Ascending aorta (tissue), 2 donors: ENCODE measurements around the gene CDRT4. TPM values are rescaled to one million over a fixed set of nuclear protein-coding genes. Genes with fewer than 3 reads are reported as not detected.

Experiments used
- DNase-seq, 2 donors: peaks; one replicate each; pipeline ENCODE4 v3.0.0-alpha.2; 2019; ENCODE audit warnings: low spot score in 2 of 2
- H3K27ac ChIP-seq, 2 donors: fragments of 200-600 bp; sonication (generic); one replicate each; pipeline ENCODE4 v1.5.1; 2016 to 2017; ENCODE audit warnings: mild to moderate bottlenecking in 1 of 2
- H3K27me3 ChIP-seq: fragments of 200-600 bp; sonication (generic); one replicate; pipeline ENCODE4 v1.5.1; 2017
- H3K36me3 ChIP-seq, 2 donors: fragments of 200-600 bp; sonication (generic); one replicate each; pipeline ENCODE4 v1.5.1; 2016
- H3K4me1 ChIP-seq, 2 donors: fragments of 200-600 bp; sonication (generic); one replicate each; pipeline ENCODE4 v1.5.1; 2016 to 2017; ENCODE audit warnings: mild to moderate bottlenecking in 1 of 2
- H3K4me3 ChIP-seq, 2 donors: fragments of 200-600 bp; sonication (generic); one replicate each; pipeline ENCODE4 v1.5.1; 2016 to 2017; ENCODE audit warnings: mild to moderate bottlenecking in 1 of 2
- H3K9me3 ChIP-seq, 2 donors: fragments of 200-600 bp; sonication (generic); one replicate each; pipeline ENCODE4 v1.5.1; 2016
- intact Hi-C: fragments of 100-400 bp; cut with DNase I; formaldehyde crosslinking; loops from one replicate; pipeline ENCODE4 v1.15.1; 2023
- total RNA-seq: library from RNA; depleted of rRNA; stranded (reverse); fragments of >200 nt; gene quantifications from one replicate; pipeline ENCODE4 v1.1.0, GENCODE V29; 2016
- TF ChIP-seq, protein P1 (sequence below), 3 experiments: fragments of 200-600 bp in 2 of 3; fragments of 450-650 bp in 1 of 3; sonication (generic) in 2 of 3; IDR thresholded peaks; one replicate each; pipeline ENCODE4 v1.5.1; 2016 to 2019; ENCODE audit warnings: antibody characterized with exemption in 3 of 3, mild to moderate bottlenecking in 1 of 3, moderate library complexity in 1 of 3

CDRT4 gene
- total RNA-seq, 1 donor from 2014 or later = 3.7 TPM

DNA sequence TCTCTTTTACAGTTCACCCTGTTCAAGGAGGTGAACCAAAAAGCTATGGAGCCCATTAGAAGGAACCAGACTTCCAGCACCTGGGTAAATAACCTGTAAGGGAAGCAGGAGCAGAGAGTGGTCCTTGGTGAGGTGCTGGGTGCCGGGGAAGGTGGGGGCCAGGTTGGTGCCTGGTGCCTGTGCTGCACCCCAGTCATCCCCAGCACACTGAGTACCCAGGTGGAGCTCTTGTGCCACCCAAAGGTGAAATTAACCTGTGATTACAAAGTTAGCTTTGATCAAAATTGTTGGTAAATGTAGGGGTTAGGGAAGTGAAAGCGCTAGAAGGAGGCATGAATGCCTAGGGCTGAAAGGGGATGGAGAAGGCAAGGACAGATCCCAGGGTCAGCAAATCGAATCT is 58.6 kb downstream of the CDRT4 start:
- no peak for DNase-seq
- TF ChIP-seq, protein P1, sequence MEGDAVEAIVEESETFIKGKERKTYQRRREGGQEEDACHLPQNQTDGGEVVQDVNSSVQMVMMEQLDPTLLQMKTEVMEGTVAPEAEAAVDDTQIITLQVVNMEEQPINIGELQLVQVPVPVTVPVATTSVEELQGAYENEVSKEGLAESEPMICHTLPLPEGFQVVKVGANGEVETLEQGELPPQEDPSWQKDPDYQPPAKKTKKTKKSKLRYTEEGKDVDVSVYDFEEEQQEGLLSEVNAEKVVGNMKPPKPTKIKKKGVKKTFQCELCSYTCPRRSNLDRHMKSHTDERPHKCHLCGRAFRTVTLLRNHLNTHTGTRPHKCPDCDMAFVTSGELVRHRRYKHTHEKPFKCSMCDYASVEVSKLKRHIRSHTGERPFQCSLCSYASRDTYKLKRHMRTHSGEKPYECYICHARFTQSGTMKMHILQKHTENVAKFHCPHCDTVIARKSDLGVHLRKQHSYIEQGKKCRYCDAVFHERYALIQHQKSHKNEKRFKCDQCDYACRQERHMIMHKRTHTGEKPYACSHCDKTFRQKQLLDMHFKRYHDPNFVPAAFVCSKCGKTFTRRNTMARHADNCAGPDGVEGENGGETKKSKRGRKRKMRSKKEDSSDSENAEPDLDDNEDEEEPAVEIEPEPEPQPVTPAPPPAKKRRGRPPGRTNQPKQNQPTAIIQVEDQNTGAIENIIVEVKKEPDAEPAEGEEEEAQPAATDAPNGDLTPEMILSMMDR (IDR thresholded peaks at IDR 0.05) = no peak
- intact Hi-C loops = no loop called here
- H3K36me3 ChIP-seq = no peaks in the 10 kb centered on the region
- no peaks in the 10 kb centered on the region for H3K27me3 ChIP-seq
- peak overlapping the region; percentile 71 to 72 for H3K27ac ChIP-seq
- peaks cover 0 to 10% of the 10 kb centered on the region in 2 donors for H3K4me1 ChIP-seq
- H3K9me3 ChIP-seq = no peaks in the 10 kb centered on the region
- H3K4me3 ChIP-seq = no peak overlapping the region

DNA sequence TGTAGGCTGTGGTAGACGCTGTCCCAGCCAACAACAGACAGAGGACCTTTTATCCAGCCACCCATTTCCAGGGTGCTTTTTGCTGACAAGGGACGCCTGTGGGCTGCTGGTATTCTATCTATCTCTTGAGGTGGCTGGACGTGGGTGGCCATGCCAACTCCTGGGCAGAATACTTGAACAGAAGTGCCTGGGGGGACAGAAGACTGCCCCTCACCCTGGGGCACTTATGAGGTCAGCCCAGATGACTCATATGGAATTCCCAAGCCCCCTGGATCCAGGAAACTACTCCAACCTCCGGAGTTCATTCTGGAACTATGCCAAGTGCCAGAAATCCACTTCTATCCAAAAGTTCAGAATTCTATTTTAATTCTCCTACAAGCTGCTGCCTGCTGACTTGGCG is 61.3 kb downstream of the CDRT4 start:
- intact Hi-C loops = no loop called here
- Histone ChIP-seq H3K27me3 (no peaks in the 10 kb centered on the region), H3K4me1 (peaks cover 0 to 12% of the 10 kb centered on the region in 2 donors), H3K9me3 (no peaks in the 10 kb centered on the region), H3K36me3 (no peaks in the 10 kb centered on the region), H3K4me3 (no peak overlapping the region), H3K27ac (no peak overlapping the region)
- TF ChIP-seq, protein P1 (IDR thresholded peaks at IDR 0.05) = no peak
- DNase-seq = no peak

DNA sequence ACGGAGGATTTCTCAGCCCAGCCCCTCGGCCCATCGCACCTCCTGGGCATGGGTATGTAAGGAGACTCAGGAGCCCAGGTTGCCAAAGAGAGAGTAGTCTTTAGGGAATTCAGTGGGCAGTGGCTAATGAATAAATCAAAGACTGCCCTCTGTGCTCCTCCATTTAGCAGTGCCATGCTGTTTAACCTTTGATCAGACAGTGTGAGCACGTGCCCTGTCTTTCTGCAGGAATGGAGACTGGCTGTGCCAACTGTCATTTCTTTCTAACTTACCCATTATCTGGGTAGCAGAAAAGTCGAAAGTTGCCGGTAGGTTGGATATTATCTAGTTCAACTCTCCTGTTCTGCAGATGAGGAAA is 62.4 kb downstream of the CDRT4 start:
- Histone ChIP-seq H3K36me3 (no peaks in the 10 kb centered on the region), H3K9me3 (no peaks in the 10 kb centered on the region), H3K4me3 (no peak overlapping the region), H3K4me1 (peaks cover 0 to 9% of the 10 kb centered on the region in 2 donors), H3K27me3 (no peaks in the 10 kb centered on the region), H3K27ac (no peak overlapping the region)
- TF ChIP-seq, protein P1 (IDR thresholded peaks at IDR 0.05) = no peak
- no peak for DNase-seq
- intact Hi-C loops = no loop called here

DNA sequence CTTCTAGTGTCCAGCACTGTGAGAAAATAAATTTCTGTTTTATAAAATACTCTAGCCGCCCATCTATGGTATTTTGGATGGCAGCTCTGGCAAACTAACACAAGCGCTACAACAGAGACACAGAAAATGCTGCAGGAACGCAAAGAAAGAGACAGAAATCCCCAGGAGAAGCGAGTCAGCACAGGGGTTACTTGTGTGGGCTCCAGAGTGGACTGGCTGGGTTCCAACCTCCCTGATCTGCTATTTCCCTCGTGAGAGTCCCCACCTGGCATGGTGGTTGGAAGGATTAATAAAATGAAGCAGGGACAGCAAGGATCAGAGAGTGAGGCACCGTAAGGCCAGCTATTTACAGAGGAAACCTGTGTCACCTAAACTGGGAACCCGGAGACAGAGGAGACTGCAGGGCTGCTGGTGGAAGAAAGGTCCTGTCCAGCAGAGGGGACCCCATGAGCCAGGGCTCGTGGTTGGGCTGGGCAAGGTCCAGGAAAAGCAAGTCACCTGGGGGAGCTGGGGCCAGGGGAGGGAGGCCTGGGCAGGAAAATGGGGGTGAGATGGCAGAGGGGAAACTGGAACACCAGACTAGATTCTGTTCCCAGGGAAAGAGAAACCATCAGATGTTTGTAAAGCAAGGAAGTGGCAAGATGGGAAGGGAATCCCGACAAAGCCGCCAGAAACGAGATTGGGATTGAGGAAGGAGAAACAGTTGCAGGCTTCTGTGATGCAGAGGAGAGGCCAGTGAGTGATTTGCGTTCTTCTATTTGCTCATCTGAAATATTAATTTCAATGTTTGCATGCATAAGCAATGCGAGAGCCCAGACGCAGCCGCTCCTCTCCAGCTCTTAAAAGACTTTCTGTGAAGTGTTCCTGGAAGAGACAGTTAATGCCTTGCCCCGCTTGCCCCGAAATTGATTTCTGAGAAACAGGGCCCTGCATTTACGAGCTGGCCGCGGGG is 63.0 kb downstream of the CDRT4 start:
- peak overlapping the region in 1 of 2 donors; percentile 19 for H3K27ac ChIP-seq
- H3K4me3 ChIP-seq = no peak overlapping the region
- no peaks in the 10 kb centered on the region for H3K9me3 ChIP-seq
- no peaks in the 10 kb centered on the region for H3K27me3 ChIP-seq
- peaks cover 0 to 8% of the 10 kb centered on the region in 2 donors for H3K4me1 ChIP-seq
- TF ChIP-seq, protein P1 (IDR thresholded peaks at IDR 0.05) = no peak
- intact Hi-C loops = no loop called here
- no peaks in the 10 kb centered on the region for H3K36me3 ChIP-seq
- DNase-seq = no peak

DNA sequence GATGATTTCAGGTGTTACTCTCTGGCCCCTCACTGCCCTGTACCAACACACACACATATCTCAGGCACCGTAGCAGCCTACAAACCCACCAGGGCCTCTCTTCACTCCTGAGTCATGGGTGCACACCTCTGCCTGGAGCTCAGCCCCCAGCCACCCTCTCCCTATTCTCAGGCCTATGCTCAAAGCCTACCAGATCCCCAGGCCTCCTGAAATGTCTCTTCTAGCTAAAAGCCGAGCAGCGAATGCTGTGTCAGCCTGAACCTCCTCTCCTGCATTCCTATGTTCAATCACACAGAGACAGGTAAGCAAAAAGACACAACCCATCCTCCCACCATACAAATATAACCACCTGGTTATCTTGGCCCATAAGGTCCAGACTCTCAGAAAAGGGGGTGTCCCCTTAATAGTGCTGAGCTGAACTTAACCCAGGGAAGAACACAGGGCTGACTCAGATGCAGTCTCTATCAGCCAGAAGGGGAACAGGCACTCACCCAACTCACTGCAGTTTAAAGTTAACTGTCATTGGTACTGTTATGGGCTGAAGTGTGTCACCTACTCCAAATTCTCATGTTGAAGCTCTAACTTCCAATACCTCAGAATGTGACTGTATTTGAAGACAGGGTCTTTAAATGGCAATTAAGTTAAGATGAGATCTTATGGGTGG is 64.0 kb downstream of the CDRT4 start:
- Histone ChIP-seq H3K4me3 (no peak overlapping the region), H3K27me3 (no peaks in the 10 kb centered on the region), H3K36me3 (no peaks in the 10 kb centered on the region), H3K4me1 (peaks cover 0 to 2% of the 10 kb centered on the region in 2 donors), H3K9me3 (no peaks in the 10 kb centered on the region), H3K27ac (no peak overlapping the region)
- TF ChIP-seq, protein P1 (IDR thresholded peaks at IDR 0.05) = no peak
- DNase-seq = no peak
- intact Hi-C loops = no loop called here
